Breast epithelium (tissue), 3 donors: ENCODE measurements around the gene JMJD8.

Experiments used
- CTCF ChIP-seq, 3 donors: fragments of 450-650 bp; IDR thresholded peaks; one replicate each; pipeline ENCODE4 v1.5.1; 2016 to 2017; ENCODE audit warnings: antibody characterized with exemption in 3 of 3, mild to moderate bottlenecking in 3 of 3, moderate library complexity in 3 of 3
- POLR2A ChIP-seq: fragments of 450-650 bp; IDR thresholded peaks from one replicate; pipeline ENCODE4 v1.6.1; 2016; ENCODE audit warnings: antibody characterized with exemption, mild to moderate bottlenecking, moderate library complexity
- POLR2AphosphoS5 ChIP-seq, 3 donors: sonication (generic); formaldehyde crosslinking; IDR thresholded peaks; one replicate each; pipeline ENCODE4 v1.6.1; 2017; ENCODE audit warnings: antibody characterized with exemption in 3 of 3

- TF ChIP-seq CTCF (IDR thresholded peaks at IDR 0.05) (no peak), POLR2AphosphoS5 (IDR thresholded peaks at IDR 0.05) (no peak), POLR2A (no peak)
Measured at GRCh38 chr16:717450-718245, 33.5 kb upstream of the JMJD8 start.
